COLO668 (cell line): ENCODE results near the gene SPINT2.
A peak's percentile ranks its signal among the peaks of the same experiment; 100 is the strongest.

Source experiments
- DNase-seq: peaks from one replicate; lab custom pipeline; 2025; ENCODE audit not compliant: unreplicated experiment; lab: John Stamatoyannopoulos, UW

SPINT2 gene

DNA sequence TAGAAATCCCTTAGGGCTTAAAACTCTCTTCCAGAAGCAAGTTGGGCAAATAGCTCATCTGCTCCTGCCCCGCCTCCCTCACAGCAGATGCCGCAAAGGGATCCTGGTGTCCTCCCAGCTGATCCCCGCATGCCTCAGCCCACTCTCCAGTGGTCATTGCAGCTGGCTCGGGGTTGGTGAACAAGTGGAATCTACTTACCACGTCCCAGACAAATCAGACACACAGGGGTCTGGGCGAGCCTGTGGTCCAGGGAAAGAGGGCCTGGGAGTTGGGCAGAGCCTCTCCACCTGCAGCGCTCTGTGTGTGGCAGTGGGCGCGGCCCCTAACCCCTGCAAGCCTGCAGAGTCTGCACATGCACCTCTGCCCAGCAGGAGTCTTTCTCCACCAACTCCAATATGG lies 28.9 kb downstream of the SPINT2 start:
- no peak for DNase-seq

DNA sequence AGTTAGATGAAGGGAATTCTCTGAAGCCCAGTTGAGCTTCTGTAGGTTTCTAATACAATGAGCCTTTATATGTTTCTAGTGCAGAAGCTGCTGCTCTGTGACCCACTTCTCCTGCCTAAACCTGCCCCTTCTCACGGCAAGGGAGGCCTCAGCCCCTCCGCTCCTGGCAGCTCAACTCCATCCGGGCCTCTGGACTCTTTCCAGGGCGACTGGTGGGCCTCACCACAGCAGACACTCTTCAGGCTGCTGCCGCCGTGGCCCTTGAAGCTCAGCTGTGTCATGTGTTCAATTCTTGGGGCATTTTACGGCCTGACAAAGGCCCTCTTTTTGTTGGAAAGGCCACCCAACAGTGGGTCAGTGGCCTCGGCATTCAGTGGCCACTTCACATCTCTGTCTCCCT lies 29.7 kb downstream of the SPINT2 start:
- DNase-seq: no peak

DNA sequence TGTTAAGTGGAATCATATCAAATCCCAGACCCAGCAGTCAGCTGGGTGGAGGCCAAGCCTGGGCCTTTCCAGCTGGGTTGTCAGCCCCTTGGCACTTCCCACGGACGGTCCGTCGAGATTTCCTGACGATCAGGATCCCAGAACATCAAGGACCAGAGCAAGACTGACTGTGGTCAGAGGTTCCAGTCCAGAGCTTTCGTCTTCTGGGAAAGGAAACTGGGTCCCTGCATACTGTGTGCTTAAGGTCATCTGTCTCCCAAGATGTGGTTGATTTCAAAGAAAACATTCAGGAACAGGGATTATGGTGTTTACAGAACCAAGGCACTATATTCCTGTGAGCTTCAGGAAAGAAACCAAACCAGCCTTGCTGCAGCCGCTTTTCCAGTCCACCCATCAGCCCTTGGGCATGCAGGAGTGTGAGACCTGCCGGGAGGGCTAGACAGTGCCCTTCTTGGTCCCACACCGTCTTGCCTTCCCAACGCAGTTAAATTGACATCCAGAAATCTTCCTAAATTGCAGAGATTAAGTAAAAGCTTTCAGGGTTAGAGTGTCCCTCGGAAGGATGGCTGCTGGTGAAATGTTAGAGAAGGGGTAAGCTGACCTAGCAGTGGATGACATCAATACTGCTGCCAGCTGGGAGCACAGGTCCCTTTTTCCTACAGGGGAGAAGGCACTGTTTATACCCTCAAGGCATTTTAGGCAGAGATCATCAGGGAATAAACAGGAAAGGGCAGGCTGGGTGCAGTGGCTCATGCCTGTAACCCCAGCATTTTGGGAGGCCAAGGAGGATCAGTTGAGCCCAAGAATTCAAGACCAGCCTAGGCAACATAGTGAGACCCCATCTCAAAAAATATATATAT lies 34.7 kb downstream of the SPINT2 start:
- no peak for DNase-seq

DNA sequence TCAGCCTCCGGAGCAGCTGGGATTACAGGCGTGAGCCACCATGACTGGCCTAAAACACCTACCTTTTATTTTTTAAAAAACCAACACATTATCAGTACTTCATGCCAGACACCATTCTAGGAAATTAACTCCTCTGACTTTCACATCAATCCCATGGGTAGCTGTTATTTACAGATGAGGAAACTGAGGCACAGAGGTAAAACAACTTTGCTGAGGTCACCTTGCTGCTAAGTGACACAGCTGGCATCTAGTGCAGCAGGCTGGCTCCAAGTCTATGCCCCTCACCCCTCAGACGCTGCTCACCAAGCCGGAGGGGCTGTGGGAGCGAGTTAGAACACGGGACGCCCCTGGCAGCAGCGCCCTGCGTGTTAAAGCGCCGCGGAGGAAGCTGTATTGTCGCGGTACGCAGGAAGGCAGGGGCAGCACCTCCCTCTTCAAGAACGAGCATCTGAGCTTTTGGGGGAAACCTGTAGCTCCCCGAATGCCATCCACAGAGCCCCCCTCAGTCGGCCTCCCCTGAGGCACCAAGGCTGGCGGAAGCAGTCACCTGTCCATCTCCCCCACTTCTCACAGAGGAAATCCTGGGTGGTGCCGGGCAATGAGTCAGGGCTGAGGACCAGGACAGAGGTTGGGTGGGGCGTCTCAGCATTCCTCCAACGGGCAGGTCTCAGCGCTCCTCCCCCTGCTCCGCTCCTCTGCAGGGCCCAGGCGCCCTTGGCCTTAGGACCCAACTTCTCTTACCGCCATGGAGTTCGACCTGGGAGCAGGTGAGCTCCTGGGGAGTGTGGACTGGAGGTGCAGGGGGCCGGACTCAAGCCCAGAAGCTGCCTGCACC lies 39.4 kb downstream of the SPINT2 start, which contains the start of gene C19orf33:
C19orf33 (plus strand) TSS at position 735 of the 835 bp plus-strand sequence; CDS start at position 746, 11 bp downstream.
- DNase-seq: no peak

DNA sequence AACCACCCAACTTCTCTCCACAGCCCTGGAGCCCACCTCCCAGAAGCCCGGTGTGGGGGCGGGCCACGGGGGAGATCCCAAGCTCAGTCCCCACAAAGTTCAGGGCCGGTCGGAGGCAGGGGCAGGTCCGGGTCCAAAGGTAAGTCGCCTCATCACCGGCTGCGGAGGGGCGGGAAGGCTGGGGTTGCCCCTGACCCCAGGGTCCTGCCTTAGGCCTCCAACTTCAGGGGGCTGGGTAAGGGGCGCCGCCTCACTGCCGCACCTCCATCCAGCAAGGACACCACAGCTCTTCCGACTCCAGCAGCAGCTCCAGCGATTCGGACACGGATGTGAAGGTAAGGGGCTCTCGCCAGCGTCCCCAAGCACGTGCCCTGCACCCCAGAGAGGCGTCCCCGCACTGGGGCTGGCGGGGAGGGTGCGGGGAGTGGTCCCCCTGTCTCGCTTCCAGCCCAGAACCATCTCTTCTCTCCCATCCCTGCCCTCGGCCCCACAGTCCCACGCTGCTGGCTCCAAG lies 40.0 kb downstream of the SPINT2 start:
- no peak for DNase-seq

DNA sequence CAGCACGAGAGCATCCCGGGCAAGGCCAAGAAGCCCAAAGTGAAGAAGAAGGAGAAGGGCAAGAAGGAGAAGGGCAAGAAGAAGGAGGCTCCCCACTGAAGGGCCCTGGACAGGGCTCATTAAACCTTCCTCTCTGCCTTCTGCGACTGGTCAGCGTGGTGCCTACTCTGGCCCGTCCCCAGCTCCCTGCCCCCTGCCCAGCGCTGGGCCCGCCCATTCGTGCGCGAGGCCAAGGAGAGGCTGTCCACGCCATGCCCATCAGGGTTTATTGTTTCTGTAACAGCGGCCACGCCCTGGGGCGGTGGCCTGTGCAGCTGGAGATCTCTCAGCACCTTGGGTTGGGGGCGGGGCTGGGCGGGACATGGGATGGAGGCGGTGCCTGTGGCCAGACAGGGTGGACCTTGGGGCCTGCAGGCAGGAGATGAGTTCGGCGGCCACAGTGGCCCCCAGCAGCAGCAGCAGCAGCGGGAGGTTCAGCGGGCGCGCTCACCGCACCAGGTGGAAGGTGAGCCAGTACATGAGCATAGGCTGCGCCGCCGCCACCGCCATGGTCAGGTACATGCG lies 40.6 kb downstream of the SPINT2 start:
- peak; percentile 79 for DNase-seq

DNA sequence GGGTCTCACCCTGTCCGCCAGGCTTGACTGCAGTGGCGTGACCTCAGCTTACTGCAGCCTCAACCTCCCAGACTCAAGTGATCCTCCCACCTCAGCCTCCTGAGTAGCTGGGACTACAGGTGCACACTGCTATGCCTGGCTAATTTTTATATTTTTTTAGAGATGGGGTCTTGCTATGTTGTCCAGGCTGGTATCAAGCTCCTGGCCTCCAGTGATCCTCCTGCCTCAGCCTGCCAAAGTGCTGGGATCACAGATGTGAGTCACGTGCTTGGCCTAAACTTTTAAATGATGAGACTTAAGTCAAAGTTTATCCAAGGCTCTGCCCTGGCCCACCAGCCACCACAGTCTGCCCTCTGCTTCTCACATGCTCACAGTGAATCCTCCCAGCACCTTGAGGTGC lies 41.9 kb downstream of the SPINT2 start:
- no peak for DNase-seq

DNA sequence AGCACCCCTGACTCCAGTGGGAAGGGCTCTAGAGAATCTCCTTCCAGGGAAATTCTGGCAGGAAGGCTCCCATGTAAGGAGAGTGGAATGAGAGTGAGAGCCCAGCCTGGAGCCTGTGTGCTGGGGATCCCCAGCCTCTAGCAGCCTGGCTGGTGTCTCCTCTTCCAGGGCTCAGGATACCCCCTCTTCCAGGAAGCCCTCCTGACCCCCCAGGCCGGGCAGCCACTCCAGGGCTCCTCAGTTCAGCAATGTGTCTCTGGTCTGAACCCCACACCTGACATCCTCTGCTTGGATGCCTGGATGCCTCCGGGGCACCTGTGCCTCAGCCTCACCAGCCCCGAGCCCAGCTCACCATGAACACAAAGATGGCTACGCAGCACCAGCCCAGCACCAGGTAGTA lies 42.7 kb downstream of the SPINT2 start:
- DNase-seq: no peak

DNA sequence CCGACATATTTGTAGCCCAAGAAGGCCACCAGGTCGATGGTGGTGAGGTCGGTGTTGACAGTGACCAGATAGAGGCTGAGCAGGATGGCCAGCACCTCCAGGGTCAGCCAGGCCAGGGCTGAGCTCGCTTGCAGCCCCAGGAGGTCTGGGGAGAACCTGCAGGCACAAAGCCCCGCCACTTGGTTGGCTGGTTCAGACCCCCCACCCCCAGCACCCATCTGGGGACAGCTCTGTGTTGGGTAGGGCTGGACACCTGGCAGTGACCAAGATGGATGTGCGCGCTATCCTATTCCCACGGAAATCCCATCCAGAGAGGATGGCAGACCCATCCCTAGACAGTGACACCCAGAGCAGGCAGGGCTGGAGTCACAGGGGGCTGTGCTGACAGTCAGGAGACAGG lies 43.2 kb downstream of the SPINT2 start:
- DNase-seq: no peak

DNA sequence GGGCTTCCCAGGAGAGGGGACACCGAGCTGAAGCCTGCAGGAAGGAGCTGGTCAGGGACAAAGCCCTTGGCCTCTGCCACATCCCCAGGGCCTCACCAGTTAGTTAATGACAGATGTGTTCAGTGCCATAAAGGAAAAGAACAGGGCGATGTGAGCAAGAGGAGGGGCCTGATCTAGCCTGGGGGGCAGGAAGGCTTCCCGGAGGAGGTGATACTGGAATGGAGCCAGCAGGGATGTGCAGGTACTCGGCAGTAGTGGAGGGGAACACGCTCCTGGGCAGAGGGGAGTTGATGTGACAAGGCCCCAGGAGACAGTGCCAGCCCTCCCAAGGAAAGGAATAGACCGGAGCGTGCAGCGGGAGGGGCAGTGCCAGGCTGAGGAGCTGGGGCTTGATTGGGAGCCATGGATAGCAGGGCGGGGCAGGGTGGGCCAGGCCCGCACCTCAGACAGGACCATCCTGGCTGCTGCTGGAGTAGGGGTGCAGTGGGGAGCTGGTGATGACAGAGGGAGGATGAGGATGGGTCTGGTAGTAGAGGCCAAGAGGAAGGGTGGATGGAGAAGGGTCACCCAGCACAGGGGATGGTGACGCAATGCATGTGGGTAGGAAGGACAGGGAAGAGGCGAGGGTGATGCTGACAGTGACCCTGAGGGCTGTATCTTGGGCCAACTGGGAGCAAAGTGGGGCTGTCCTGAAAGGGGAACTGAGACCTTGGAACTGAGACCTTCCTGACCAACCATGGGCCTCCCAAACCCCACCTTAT lies 43.8 kb downstream of the SPINT2 start:
- no peak for DNase-seq

DNA sequence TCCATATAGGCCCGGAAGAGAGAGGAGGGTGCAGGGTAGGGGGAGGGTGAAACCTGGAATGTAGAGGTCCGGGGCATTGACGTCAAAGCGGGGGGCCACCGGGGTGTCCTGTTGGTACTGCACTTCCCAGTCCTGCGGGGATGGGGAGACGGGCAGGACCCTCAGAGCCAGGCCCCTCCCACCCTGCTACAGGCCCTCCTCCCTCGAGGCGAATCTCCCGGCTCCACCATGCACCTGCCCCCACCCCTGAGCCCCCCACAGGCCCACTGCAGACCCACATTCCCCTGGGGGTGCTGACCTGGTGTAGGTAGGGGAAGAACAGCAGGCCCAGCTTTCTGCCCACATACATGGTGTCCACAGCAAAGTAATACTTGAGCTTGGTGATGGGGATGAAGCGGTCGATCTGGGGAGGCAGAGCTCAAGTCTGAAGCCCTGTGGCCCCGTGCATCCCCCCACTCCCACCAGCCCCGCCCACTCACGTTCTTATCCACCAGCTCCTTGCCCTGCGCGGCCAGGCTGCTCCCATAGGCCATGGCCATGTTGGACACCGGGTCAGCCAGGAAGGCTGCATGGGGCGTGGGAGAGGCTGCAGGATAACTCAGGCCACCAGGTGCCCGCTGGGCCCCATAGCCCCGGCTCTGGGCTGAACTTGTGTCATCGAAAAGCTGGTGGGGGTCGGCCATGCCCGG lies 44.7 kb downstream of the SPINT2 start:
- DNase-seq: no peak

DNA sequence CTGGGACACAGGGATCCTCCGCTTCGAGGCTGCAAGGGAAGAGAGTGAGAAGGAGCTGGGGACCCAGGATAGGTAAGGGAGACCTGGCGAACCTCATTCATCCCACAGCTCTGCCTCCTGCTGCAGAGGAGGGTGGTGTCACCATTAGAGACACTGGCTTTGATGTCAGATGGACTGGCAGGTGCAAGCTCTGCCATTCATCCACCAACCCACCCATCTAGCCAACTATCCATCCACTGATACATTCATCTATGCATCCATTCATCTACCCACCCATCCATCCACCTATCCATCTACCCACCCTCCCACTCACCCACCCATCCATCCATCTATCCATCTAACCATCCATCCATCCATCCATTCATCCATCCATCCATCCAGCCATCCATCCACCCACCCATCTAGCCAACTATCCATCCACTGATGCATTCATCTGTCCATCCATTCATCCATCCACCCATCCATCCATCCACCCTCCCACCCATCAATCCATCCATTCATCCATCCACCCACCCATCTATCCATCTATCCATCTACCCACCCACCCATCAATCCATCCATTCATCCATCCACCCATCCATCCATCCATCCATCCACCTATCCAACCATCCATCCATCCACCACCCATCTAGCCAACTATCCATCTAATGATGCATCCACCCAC lies 45.4 kb downstream of the SPINT2 start:
- no peak for DNase-seq

DNA sequence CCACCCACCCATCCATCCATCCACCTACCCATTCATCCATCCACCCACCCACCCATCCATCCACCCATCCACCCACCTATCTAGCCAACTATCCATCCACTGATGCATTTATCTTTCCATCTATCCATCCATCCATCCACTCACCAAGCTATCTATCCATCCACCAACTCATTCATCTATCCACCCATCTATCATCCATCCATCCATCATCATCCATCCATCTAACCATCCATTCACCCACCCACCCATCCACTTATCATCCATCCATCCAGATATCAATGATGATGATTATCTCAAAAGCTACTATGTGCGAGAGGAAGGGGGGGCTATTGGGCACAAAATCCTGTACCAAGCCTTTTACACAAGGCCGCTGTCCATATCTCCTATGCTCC lies 45.9 kb downstream of the SPINT2 start:
- DNase-seq: no peak

DNA sequence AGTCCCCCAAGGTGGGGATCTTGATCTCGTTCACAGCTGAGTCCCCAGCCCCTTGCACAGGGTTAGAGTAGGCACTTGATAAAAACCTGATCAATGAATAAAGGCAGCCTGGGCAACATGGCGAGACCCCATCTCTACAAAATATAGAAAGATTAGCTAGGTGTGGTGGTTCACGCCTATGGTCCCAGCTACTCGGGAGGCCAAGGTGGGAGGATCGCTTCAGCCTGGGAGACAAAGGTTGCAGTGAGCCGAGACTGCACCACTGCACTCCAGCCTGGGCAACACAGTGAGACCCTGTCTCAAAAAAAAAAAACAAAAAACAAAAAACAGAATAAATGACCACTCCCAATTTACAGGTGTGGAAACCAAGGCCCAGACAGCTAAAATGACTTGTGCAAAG lies 46.6 kb downstream of the SPINT2 start:
- no peak for DNase-seq

DNA sequence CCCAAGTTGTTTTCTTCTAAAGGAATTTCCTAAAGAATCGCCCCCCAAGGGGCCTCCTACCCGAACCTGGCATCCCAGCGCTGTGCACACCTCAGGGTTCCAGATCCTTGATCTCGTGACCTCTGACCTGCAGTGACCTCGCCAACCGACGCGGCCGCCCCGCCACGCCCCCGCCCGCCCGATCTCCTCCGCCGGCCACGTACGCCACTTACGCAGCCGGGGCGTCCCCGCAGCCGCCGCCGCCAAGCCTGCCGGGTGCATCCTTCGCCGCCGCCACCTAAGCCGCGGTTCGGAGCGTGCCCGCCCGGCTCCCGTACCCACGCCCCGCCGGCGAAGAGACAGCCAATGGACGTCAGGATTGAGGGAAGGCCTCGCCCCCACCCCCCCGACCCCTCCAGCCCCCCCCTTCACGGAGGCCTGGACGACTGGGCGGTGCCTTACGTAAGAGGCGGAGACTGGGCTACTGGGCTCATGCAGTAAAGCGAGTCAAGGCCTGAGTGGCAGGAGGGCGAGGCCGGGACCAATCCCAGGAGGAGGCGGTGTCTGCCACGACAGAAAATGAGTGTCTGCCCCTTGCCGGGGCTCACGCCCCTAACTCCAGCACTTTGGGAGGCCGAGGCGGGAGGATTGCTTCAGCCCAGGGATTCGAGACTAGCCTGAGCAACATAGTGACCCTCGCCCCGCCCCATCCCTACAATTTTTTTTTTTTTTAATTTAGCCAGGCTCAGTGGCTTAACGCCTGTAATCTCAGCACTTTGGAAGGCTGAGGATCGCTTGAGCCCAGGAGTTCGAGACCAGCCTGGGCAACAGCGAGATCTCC lies 51.5 kb downstream of the SPINT2 start, which contains the start of gene YIF1B:
YIF1B (minus strand) TSS at position 291 of the 820 bp plus-strand sequence; CDS start at position 261, 30 bp downstream.
- peak; percentile 97 for DNase-seq

DNA sequence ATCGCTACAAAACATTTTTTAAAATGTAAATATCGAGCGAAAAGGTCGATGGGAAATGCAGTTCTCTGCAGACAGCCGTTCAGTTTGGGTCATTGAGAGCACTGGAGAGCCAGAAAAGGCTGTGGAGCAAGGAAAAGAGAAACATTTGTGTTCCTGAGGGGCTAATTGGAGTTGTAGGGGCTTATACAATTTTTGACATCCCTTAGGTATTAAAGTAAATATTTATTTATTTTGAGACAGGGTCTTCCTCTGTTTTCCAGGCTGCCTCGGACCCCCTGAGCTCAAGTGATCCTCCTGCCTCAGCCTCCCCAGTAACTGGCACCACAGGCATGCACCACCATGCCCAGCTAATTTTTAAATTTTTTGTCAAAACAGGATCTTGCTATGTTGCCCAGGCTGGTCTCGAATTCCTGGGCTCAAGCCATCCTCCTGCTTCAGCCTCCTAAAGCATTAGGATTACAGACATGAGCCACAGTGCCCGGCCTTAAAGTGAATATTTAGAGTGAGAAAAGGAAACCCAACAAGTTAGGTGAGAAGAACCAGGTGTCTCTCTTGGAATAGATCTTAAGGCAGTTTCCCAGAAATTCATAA lies 52.2 kb downstream of the SPINT2 start:
- no peak for DNase-seq

DNA sequence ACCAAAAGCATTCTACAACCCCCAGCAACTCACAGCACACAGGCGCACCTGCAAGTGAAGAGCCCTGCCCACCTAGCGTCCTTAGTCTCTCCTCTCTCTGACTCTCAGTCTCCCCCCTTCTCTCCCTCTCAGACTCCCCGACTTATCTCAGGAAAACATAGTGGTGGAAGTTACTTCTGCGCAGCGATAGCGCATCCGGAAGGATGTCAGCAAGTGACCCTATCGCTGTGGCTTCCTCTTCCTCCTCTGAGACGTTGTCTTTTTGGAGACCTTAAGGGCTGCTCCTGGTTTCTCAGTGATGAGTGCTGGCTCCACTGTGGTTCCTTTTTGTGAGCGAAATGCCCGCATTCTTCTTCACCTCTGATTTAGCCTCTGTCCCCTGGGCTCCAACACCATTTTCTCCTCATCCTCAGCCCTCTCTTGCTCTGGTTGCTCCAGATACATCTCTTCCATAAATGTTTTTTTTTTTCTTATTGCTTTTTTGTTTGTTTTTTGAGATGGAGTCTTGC lies 52.8 kb downstream of the SPINT2 start:
- DNase-seq: no peak

DNA sequence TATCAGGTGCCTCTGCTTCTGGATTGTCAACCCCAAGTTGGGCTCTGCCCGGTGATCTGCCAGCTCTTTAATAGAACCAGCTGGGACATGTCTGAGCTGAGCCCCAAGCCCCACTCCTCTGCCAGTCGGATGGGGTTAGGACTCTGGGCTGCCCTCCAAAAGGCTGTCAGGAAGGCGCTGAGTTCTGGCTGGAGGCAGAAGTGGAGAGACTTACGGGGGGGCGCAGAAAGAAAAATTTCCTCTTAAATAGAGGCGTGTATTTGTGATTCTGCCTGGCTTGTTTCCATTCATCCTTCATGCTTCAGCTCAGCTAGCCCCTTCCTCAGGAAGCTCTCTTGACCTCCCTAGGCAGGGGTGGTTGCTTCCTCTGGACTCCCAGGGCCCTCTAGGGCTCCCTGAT lies 54.3 kb downstream of the SPINT2 start:
- DNase-seq: no peak
